ENCODE measurements around the gene MUS81. TPM values are rescaled to one million over a fixed set of nuclear protein-coding genes. Genes with fewer than 3 reads are reported as not detected.

Gene MUS81
- total and polyA plus RNA-seq, 9 of the 15 experiments (the other 6 are each of a cell fraction or from before 2014, with no cell fraction given) = 13.4 to 118 (median 53.7) TPM

- TF ChIP-seq TFE3 (CRISPR knock-in tag; IDR thresholded peaks at IDR 0.05) (no peak), ZNF217 (CRISPR knock-in tag; IDR thresholded peaks at IDR 0.05) (no peak), ZFP36 (IDR thresholded peaks at IDR 0.05; ENCODE audit: low read depth, low read length, partially characterized antibody) (no peak), NCOA4 (IDR thresholded peaks at IDR 0.05; ENCODE audit: partially characterized antibody) (no peak), HMGXB4 (CRISPR knock-in tag; IDR thresholded peaks at IDR 0.05) (no peak), ATF6 (CRISPR knock-in tag; IDR thresholded peaks at IDR 0.05) (no peak), BCOR (IDR thresholded peaks at IDR 0.05) (no peak), E2F4 (CRISPR knock-in tag; IDR thresholded peaks at IDR 0.05; ENCODE audit: low read depth) (peak; percentile 80; the same call in 1 of the 2 replicates), KDM4B (IDR thresholded peaks at IDR 0.05; ENCODE audit: borderline replicate concordance in 2 of 2, low read depth in 1 of 2) (peak in 1 of 2 experiments; percentile 84; a peak in 1 of 4 replicates), HEY1 (CRISPR knock-in tag; IDR thresholded peaks at IDR 0.05; ENCODE audit: borderline replicate concordance) (no peak), E4F1 (CRISPR knock-in tag; IDR thresholded peaks at IDR 0.05; ENCODE audit: borderline replicate concordance) (no peak), BRF1 (IDR thresholded peaks at IDR 0.05; ENCODE audit: borderline replicate concordance, extremely low read depth, insufficient read length) (no peak), NFRKB (IDR thresholded peaks at IDR 0.05; ENCODE audit: low read depth) (no peak), SMARCA4 (IDR thresholded peaks at IDR 0.05) (no peak), SMAD1 (IDR thresholded peaks at IDR 0.05; ENCODE audit: low read depth, low read length, partially characterized antibody) (peak; percentile 93), ZBTB7A (IDR thresholded peaks at IDR 0.05; ENCODE audit: borderline replicate concordance, control insufficient read depth, low read depth, low read length) (no peak), HDAC1 (IDR thresholded peaks at IDR 0.05) (peak in 1 of 2 experiments; percentile 23; a peak in 2 of 4 replicates), HNRNPH1 (optimal IDR thresholded peaks at IDR 0.05; ENCODE audit: low read depth, low read length) (no peak)
Measured at GRCh38 chr11:65857853-65858680, 2.2 kb upstream of the MUS81 start, which contains the start of gene CFL1 (continued).
